ENCODE results near the gene UBALD1.

DNA sequence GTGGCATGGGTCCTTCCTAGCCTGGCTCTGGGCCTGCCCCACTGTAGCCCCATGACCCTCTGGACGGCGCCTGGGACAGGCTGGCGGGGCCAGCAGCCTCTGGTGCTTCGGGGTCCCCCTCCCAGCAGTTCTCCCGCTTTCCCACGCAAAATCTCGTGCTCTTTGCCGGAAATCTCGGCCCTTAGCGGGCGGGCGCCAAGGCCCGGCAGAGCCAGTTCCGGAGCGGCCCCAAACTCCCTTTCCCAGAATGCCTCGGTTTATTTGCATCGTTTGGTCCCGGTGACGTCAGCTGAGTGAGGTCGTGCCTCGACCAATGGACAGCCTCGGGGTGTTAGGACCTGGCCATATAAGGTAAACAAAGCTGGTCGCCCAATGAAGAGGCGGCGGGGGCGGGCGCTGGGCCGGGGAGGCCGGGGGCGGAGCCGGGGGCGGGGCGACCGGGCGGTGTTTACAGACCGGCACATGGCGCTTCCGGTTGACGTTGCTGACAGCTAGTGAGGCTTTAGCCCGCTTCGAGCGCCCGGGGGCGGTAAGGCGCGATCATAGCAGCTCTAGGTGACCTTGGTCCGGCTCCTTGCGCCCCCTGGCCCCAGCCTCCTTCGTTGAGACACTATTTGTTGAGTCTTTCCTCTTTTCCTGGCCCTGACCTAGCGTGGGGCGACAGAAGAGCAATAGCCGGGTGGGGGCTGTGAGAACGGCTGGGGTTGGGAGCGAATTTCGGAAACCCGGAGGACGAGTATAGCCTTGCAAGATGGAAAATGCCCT, 1.5 kb upstream of the UBALD1 start:
- TF ChIP-seq CTCF (IDR thresholded peaks at IDR 0.05) (peak; percentile 64), EZH2 (IDR thresholded peaks at IDR 0.05; ENCODE audit: borderline replicate concordance, insufficient read depth, low read depth, low read length, poor library complexity, severe bottlenecking) (no peak)
